Spinal cord (tissue), 10 donors: ENCODE results near the gene CDC7. TPM values are rescaled to one million over a fixed set of nuclear protein-coding genes. Genes with fewer than 3 reads are reported as not detected.

Experiments
- DNase-seq, 6 donors: peaks; one replicate each; pipeline versions ENCODE4 v3.0.0 to v3.0.0-alpha.2; 2013 to 2015; ENCODE audit warnings: low spot score in 6 of 6, low read depth in 4 of 6
- H3K27ac ChIP-seq: one replicate; pipeline ENCODE4 v1.5.1; 2013; ENCODE audit warnings: low read depth, low read length, control low read depth
- H3K27me3 ChIP-seq: one replicate; pipeline ENCODE4 v1.6.1; 2013; ENCODE audit warnings: low read length; ENCODE audit not compliant: control insufficient read depth, insufficient read depth
- H3K36me3 ChIP-seq: one replicate; pipeline ENCODE4 v1.6.1; 2013; ENCODE audit warnings: low read length; ENCODE audit not compliant: control insufficient read depth, insufficient read depth
- H3K4me1 ChIP-seq: one replicate; pipeline ENCODE4 v1.6.1; 2013; ENCODE audit warnings: low read length; ENCODE audit not compliant: control insufficient read depth, insufficient read depth
- H3K4me3 ChIP-seq: one replicate; pipeline ENCODE4 v1.5.1; 2013; ENCODE audit warnings: low read depth, low read length, control low read depth
- H3K9me3 ChIP-seq: one replicate; pipeline ENCODE4 v1.6.1; 2013; ENCODE audit warnings: low read length; ENCODE audit not compliant: control insufficient read depth, insufficient read depth
- WGBS: methylation state at CpG from one replicate; pipeline ENCODE4 v1.1.5; 2013; ENCODE audit warnings: missing lambda C conversion rate; ENCODE audit not compliant: insufficient coverage; 5-methylcytosine and 5-hydroxymethylcytosine counted together
- polyA plus RNA-seq, 2 donors: library from polyadenylated mRNA; unstranded; fragments of 120-200 nt; gene quantifications; one replicate each; pipeline ENCODE4 v1.2.1, GENCODE V29; 2013; ENCODE audit not compliant: insufficient read length in 2 of 2
- total RNA-seq, 2 donors: library from RNA; depleted of rRNA in 1 of 2; stranded (reverse); fragments of 120-200 nt in 1 of 2; fragments of >200 nt in 1 of 2; gene quantifications; one replicate each; pipeline versions ENCODE4 v1.2.3 to v1.2.4, GENCODE V29; 2013 to 2014
- donor health status: healthy.

Gene CDC7
- total and polyA plus RNA-seq, 4 donors = 16.5 to 30.1 (median 23.0) TPM

DNA sequence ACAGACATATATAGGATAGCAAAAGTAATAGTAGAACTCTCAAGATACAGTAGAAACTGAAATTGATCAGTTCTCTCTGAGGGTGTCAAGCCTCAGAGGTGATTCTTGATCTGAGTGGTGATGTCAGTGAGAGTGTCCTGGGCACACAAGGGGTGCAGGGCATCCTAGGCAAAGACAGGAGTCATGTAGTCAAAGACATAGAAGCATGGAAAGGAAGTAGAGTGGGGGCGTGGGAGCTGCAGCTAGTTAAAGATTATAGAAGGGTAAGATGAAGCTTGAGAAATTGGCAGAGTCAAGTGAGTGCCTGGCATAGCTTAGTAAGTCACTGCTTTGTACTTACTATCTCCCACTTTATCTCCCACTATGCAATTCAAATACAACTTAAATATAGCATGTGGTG is 22.8 kb downstream of the CDC7 start:
- Histone ChIP-seq H3K27me3 (no peaks in the 10 kb centered on the region), H3K9me3 (no peaks in the 10 kb centered on the region), H3K4me3 (no peak overlapping the region), H3K27ac (no peak overlapping the region), H3K4me1 (no peaks in the 10 kb centered on the region), H3K36me3 (no peaks in the 10 kb centered on the region)
- peak in 1 of 6 donors; percentile 40 for DNase-seq
- WGBS = no CpG with 5 or more reads among the region's 1 CpG

GRCh38 chr1:91526496-91526895 is 25.8 kb downstream of the CDC7 start:
- Histone ChIP-seq H3K4me1 (no peaks in the 10 kb centered on the region), H3K27ac (no peak overlapping the region), H3K9me3 (no peaks in the 10 kb centered on the region), H3K27me3 (no peaks in the 10 kb centered on the region), H3K36me3 (no peaks in the 10 kb centered on the region), H3K4me3 (no peak overlapping the region)
- DNase-seq = peak in 1 of 6 donors; percentile 24
- no CpG with 5 or more reads among the region's 5 CpGs for WGBS

- H3K36me3 ChIP-seq = no peaks in the 10 kb centered on the region
- no peaks in the 10 kb centered on the region for H3K27me3 ChIP-seq
- no peak for DNase-seq
- no peak overlapping the region for H3K27ac ChIP-seq
- H3K4me3 ChIP-seq = no peak overlapping the region
- no CpG with 5 or more reads among the region's 4 CpGs for WGBS
- H3K4me1 ChIP-seq = no peaks in the 10 kb centered on the region
- H3K9me3 ChIP-seq = no peaks in the 10 kb centered on the region
Measured at GRCh38 chr1:91527266-91527765, 26.7 kb downstream of the CDC7 start.

DNA sequence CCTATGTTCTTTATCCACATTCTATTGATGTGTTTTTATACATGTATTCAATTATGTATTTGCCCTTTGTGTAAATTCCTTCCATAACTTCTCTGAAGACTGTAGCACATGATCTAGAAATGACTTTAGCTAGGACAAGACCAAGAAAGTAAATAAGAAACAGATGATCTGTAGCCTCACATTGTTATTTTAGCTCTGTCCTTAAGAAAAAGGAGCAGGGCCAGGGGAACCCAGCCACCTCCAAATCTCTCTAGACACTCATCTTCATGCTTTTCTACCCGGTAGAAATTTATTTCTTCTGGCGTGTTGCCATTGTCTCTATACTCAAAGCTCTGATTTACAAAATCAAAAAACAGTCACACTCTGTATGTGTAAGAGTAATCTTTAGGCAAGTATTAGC is 27.1 kb downstream of the CDC7 start:
- no peaks in the 10 kb centered on the region for H3K9me3 ChIP-seq
- H3K4me1 ChIP-seq = no peaks in the 10 kb centered on the region
- no peaks in the 10 kb centered on the region for H3K36me3 ChIP-seq
- WGBS = no CpG with 5 or more reads among the region's 2 CpGs
- no peak overlapping the region for H3K4me3 ChIP-seq
- no peak overlapping the region for H3K27ac ChIP-seq
- no peak for DNase-seq
- H3K27me3 ChIP-seq = no peaks in the 10 kb centered on the region

DNA sequence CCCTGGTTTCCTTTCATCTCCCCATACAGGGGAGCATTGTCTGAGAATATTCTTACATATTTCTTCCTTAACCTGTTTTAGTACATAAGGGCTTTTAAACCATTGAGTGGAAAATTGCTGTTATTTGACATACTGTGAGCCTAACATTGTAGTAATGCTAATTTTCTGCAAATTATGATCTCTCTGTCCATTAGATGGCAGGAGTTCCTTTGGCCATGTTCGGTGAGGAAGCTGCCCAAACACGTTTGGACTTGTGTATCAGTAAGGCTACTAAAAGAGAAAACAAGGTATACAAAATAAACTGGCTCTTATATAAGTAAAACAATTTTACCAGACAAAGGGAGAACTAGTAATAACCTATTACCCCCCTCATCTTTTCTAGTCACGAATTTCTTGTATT is 29.2 kb downstream of the CDC7 start:
- 91% methylated on average over 1 of the region's 3 CpGs for WGBS
- Histone ChIP-seq H3K27me3 (no peaks in the 10 kb centered on the region), H3K4me1 (no peaks in the 10 kb centered on the region), H3K36me3 (no peaks in the 10 kb centered on the region), H3K27ac (no peak overlapping the region), H3K9me3 (no peaks in the 10 kb centered on the region), H3K4me3 (no peak overlapping the region)
- DNase-seq = no peak

GRCh38 chr1:91533361-91534024 is 32.8 kb downstream of the CDC7 start:
- H3K27ac ChIP-seq = no peak overlapping the region
- H3K36me3 ChIP-seq = no peaks in the 10 kb centered on the region
- H3K4me1 ChIP-seq = no peaks in the 10 kb centered on the region
- WGBS = 70% methylated on average over 3 of the region's 4 CpGs
- no peak overlapping the region for H3K4me3 ChIP-seq
- H3K9me3 ChIP-seq = no peaks in the 10 kb centered on the region
- H3K27me3 ChIP-seq = no peaks in the 10 kb centered on the region
- peak in 1 of 6 donors; percentile 50 for DNase-seq

DNA sequence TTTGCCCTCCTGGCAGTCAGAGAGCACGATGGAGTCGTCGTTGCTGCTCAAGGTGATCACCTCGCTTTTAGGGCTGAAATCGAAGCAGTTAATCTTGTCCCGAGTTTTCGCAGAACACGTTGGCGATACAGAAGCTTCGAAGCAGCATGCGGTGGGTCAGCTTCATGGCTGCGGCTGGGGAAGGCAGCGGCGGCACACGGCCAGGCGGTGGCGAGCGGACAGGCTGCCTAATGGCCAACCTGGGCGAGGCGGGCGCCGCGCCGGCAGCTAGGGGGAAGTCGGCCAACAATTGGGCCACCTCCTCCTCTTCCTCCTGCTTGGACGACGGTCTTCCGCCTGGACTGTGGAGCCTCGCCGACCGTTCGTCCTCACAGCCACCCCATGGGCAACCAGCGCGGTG is 34.8 kb downstream of the CDC7 start:
- no peak for DNase-seq
- H3K27ac ChIP-seq = no peak overlapping the region
- 96% methylated on average over 25 of the region's 34 CpGs for WGBS
- H3K9me3 ChIP-seq = no peaks in the 10 kb centered on the region
- H3K4me3 ChIP-seq = no peak overlapping the region
- H3K36me3 ChIP-seq = no peaks in the 10 kb centered on the region
- H3K27me3 ChIP-seq = no peaks in the 10 kb centered on the region
- no peaks in the 10 kb centered on the region for H3K4me1 ChIP-seq

- Histone ChIP-seq H3K27ac (no peak overlapping the region), H3K4me3 (no peak overlapping the region), H3K4me1 (no peaks in the 10 kb centered on the region), H3K9me3 (no peaks in the 10 kb centered on the region), H3K27me3 (no peaks in the 10 kb centered on the region), H3K36me3 (no peaks in the 10 kb centered on the region)
- DNase-seq = no peak
Measured at GRCh38 chr1:91537281-91537986, 36.8 kb downstream of the CDC7 start.

DNA sequence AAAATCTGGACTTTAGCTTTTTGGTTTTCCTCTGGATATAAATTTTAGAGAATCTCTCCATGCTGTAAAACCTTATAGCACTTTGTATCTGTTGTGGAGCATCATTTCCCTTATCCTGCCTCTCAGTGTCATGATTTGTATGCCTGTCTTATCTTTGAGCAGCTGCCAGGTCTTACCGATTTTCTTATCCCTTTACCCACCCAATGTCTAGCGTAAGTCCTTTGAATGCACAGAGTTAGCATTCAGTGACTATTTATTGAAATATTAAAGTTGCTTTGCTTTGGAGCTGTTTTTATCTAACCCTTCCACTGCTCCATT is 37.3 kb downstream of the CDC7 start:
- WGBS = no CpG with 5 or more reads among the region's 2 CpGs
- H3K36me3 ChIP-seq = no peaks in the 10 kb centered on the region
- no peak overlapping the region for H3K4me3 ChIP-seq
- no peak overlapping the region for H3K27ac ChIP-seq
- H3K4me1 ChIP-seq = no peaks in the 10 kb centered on the region
- no peaks in the 10 kb centered on the region for H3K9me3 ChIP-seq
- no peaks in the 10 kb centered on the region for H3K27me3 ChIP-seq
- DNase-seq = no peak

DNA sequence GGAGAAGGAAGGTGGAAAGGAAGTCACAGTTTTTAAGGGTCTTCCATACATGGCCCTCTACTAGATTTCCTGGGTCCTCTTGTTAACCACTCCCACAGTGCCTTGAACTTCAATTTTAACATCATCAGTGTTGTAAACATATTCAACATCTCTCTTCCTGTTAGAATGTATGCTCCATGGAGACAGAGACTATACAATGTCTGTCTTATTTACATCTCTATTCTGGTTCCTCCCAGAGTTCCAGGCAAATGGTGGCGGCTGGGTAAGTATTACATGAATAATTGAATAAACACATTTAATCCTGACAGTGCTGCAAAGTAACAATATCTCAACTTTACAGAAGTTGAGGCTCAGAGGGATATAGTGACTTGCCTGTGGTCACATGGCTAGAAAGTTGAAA is 40.3 kb downstream of the CDC7 start:
- Histone ChIP-seq H3K27me3 (no peaks in the 10 kb centered on the region), H3K4me1 (no peaks in the 10 kb centered on the region), H3K4me3 (no peak overlapping the region), H3K9me3 (no peaks in the 10 kb centered on the region), H3K27ac (no peak overlapping the region), H3K36me3 (no peaks in the 10 kb centered on the region)
- no peak for DNase-seq
- no CpG with 5 or more reads among the region's 1 CpG for WGBS
